Pericardium fibroblast (primary cell): Measurements from ENCODE around the gene PLAC8. TPM values are rescaled to one million over a fixed set of nuclear protein-coding genes. Genes with fewer than 3 reads are reported as not detected.

Experiments
- total RNA-seq: library from RNA; depleted of rRNA; stranded (reverse); fragments of >200 nt; gene quantifications from 2 replicates; pipeline ENCODE4 v1.2.3, GENCODE V29; 2015

PLAC8 gene
- 0.17 TPM in 1 of 2 replicates, not detected in the other for total RNA-seq

GRCh38 chr4:83114576-83114975 lies at the start of gene PLAC8:
Gene PLAC8, minus strand, starts transcription at chr4:83114729. Its CDS starts 6,808 bp downstream, at chr4:83107921.

Other genes starting within 250 kb of the PLAC8 start
- gene SEC31A, start 223.6 kb downstream of the PLAC8 start, total RNA-seq: 230 and 234 TPM in 2 replicates
- 1.6 and 3.2 TPM in 2 replicates for gene THAP9, start 214.0 kb downstream of the PLAC8 start, total RNA-seq
- 4.4 and 11.0 TPM in 2 replicates for gene LIN54, start 103.9 kb downstream of the PLAC8 start, total RNA-seq
- 32.0 and 38.0 TPM in 2 replicates for gene COPS4, start 79.5 kb downstream of the PLAC8 start, total RNA-seq
- gene COQ2, start 170.1 kb upstream of the PLAC8 start, total RNA-seq: 11.7 and 14.6 TPM in 2 replicates
- gene HPSE, start 220.1 kb upstream of the PLAC8 start, total RNA-seq: 3.7 and 13.0 TPM in 2 replicates